Stimulated activated CD4-positive, alpha-beta T cell treated with anti-CD3 and anti-CD28 coated beads, Interleukin-15, amount 100 ng/mL, for 48 hours (primary cell): ENCODE measurements around the gene MYB.

Source experiments
- DNase-seq, 2 donors: peaks; one replicate each; pipeline ENCODE4 v3.0.0-alpha.2; 2020; ENCODE audit warnings: low read depth in 2 of 2

The MYB gene

DNA sequence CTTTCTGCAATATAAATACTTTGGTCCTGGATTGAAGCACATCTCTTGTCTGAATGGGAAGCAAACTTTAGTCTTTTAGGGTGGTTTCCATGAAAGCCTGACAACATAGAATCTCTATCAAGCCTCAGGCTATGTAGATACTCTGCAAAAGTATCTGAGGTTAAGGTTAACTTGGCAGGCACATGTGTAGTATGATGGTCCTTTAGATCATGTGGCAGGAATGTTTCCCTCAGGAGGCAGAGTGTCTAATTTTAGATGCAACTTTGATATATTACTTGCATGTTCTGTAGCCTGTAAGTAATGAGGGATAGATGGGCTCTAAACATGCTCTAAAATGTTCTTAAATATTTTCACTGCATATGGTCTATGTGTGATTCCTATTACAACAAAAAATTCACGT lies 8.2 kb downstream of the MYB start:
- DNase-seq, result no peak

DNA sequence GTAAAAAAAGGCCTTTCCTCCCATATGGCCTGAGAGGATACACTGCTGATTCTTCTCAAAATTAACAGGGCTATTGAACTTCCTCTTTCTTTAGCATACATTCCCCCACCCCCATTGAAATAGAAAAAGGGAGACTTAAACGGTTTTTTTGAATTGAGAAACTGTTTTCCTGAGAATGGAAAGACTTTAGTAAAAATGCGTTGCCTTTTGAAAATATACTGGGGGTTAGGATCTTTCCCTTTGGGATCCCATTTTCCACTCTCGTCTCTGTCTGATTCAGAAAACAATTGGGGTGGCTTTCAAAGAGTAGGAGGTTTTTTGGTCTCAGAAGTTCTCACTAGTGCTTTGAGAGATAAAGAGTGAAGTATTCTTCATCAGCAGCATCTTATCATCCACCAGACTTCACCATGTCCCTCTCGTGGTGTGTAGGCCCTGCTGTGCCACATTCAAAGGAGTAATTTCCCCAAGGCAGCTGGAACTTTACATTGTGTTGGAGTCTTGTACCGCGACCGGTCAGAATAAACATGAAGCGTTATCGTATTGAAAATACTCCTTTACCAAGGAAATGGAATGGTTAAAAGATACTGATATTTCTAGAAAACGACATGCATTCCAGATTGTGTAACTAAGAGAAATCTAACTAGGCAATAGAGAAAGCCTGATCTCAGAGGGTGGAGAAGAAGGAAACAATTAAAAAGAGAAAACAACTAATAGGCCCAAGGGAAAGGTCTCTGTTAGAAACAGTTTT lies 10.6 kb downstream of the MYB start:
- DNase-seq, result no peak

DNA sequence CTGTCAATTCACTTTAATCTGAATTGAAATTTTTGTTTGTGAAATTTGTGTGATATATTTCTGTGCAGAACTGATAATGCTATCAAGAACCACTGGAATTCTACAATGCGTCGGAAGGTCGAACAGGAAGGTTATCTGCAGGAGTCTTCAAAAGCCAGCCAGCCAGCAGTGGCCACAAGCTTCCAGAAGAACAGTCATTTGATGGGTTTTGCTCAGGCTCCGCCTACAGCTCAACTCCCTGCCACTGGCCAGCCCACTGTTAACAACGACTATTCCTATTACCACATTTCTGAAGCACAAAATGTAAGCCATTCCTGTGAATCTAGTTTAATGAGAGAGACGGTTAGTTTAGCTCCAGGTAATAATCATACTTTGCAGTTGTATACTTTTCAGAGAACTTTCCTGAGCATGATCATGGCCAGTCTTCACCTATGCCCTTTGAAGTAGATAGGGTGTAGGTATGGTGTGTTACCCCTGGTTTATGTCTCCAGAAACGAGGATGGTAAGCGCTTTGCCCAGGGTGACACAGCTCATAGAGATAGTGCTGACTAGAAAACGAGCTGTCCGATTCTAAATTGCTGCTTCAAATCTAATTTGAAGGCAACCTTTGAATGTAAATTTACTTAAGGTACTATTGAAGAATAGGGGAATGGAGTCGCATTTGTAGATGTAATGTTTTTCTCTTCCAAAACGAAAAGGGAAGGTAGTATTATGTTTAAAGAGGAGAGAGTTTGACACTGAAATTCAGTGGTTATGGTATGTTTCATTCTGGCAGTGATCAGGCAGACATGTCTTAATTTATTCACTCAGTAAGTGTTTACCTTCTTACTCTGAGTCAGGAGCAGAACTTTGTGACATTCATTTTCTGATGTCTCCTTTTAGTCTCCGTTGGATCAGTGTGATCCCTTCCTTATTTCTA lies 11.4 kb downstream of the MYB start:
- no peak for DNase-seq

DNA sequence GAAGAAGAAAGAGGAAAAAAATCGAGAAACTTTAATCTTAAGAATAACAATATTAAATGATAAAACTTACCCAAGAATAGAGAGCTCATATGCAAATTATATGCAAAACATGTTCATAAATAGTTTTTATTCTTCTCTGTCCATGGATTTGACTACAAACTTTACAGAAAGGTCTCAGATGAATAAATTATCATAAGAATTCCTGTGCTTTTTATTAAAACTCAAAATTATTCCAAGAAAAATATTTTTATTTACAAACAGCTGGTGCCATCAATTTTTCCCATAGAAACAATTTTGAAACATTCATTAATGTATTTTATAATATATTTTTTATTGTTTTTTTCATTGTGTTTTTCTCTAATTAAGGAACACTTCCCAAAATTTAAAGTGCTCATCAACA lies 12.1 kb downstream of the MYB start:
- DNase-seq, result no peak

DNA sequence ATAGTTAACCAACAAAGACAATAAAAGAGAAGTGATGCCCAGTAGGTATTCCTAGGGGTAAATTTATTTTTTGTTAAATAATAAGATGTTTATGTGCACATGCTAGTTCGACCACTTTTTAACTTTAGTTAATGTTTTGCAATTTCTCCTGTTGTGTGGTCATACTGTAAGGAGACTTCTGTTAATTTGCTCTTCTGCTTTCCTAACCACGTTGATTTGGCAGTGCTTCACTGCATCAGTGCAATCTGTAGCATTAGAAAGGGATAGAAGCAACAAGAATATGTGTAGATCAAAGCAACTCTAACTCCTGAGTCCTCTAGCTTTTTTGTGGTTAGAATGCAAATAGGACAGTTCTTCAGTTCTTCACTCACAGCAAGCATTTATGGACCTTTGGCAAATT lies 13.9 kb downstream of the MYB start:
- no peak for DNase-seq

DNA sequence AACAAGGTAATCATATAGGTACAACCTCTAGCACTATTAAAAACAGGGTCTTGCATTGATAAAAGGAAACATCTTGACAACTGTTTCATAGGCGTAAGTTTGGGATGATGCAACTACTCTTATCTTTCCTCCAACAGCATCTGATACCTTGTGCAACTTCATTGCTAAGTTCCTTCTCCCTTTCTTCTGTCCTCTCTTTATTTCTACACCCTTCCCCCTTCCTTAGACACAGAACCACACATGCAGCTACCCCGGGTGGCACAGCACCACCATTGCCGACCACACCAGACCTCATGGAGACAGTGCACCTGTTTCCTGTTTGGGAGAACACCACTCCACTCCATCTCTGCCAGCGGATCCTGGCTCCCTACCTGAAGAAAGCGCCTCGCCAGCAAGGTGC lies 14.4 kb downstream of the MYB start:
- no peak for DNase-seq

DNA sequence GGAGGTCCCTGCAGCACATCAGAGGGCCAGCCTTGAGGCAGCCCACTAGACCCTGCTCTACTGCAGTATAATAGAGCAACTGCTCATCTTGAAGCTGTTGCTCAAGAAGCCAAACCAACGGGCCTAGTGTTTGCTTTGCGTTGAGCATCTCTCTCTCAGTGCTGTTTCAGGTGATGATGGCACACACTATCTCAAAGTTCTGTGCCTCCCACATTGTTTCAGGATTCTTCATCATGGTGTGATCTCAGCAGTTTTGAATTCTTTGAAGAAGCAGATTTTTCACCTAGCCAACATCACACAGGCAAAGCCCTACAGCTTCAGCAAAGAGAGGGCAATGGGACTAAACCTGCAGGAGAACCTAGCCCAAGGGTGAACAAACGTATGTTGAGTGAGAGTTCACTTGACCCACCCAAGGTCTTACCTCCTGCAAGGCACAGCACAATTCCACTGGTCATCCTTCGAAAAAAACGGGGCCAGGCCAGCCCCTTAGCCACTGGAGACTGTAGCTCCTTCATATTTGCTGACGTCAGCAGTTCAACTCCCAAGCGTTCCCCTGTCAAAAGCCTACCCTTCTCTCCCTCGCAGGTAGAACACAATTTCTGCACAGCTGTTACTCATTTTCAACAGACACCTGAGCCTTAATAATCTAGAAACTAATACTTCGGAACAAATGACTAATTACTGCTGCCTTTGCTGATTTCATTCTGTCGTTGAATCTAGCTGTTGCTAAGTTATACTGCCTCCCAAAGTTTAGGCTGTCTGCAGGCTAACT lies 15.8 kb downstream of the MYB start:
- DNase-seq, result no peak

DNA sequence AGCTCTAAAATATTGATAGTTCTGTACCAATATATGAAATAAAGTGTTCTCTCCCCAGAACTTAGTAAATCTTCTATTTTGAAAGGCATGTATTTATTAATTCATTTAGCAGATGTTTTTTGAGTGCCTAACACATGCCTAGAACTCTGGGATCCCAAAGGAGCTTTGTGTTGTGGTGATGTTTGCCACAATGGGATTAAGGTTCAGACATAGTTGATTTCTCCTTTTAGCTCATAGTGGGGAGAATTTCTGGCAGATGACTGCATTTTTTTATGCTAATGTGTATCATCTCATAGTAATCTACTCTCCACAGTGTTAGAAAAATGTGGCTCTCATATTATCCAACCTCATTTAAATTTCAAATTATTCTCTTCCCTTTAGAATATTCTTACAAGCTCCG lies 21.7 kb downstream of the MYB start:
- no peak for DNase-seq

DNA sequence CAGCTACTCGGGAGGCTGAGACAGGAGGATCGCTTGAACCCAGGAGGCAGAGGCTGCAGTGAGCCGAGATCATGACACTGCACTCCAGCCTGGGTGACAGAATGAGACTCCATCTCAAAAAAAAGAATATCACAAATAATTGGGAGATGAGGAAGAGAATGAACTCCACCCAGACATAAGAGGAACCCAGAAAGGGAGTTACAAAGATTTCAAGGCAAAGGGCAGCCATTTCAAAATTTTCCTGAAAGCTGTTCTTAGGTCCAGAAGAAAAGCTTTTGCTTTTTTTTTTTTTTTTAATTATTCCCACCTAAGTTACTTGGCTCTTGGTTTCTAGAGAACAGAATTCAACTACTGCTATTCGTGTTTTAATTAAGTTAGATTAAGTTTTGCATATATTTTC lies 23.8 kb downstream of the MYB start:
- DNase-seq, result no peak

DNA sequence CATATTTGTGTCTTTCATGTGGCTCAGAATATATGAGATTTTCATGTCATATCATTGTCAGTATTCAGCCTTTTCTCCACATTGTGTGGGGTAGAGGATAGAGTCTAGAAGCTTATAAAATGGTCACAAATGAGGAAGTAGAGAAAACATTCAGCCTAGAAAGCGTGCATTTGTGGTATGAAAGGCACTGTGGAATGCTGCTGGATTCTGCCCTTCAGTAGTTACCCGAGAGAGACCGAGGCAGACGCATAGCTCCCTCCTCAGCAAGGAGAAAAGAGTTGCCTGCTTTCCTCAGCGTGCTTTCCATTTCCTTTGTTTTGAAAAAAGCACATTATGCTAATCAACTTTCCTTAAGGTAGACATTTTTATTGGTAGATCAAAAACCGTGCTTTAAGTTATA lies 28.7 kb downstream of the MYB start:
- DNase-seq, result no peak

DNA sequence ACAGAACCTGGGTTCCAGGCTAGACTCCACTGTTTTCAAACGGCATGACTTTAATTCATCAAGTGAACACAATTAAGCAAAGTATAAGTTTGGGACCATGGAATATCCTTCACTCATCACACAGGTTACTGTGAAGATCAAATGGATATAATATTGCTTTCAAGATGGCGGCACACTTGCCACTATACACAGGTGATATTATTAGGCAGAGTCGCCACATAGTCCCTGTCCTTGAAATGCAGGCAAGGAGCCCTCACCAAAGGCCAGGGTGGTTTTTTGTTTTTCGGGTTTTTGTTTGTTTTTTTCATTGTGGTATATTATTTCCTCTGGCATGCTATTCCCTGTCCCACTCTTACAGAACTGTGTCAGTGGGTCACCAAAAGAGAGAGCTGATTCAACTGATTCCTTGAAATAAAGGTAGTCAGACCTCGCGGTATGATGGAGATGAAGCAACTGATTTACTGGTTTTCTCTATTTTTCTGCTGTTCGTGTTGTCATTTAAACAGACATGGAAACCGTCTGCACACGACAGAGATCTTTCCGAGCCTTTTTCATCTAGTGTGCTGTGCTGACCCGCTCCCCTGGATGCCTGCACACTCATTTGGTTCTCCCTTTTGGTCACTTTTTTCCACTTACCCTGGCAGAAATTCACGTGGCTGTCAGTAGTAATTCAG lies 29.7 kb downstream of the MYB start:
- no peak for DNase-seq

DNA sequence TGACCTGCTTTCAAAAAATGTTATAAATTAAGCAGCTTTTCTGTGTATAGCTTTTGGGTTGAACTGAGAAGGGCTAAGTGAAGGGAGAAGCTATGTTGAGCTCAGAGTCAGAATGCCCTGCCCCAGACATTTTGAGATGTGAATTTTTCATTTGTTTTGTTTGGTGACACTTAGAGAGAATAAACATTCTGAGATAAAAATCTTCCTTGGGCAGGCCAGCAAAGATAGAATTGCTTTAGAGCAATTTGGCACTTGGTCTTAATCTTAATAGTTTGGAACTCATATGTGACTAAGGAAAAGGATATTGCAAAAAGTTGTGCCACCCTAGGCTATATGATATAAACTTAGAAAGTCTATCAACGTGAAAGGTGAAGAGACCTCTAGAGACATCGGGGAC lies 30.2 kb downstream of the MYB start:
- no peak for DNase-seq

DNA sequence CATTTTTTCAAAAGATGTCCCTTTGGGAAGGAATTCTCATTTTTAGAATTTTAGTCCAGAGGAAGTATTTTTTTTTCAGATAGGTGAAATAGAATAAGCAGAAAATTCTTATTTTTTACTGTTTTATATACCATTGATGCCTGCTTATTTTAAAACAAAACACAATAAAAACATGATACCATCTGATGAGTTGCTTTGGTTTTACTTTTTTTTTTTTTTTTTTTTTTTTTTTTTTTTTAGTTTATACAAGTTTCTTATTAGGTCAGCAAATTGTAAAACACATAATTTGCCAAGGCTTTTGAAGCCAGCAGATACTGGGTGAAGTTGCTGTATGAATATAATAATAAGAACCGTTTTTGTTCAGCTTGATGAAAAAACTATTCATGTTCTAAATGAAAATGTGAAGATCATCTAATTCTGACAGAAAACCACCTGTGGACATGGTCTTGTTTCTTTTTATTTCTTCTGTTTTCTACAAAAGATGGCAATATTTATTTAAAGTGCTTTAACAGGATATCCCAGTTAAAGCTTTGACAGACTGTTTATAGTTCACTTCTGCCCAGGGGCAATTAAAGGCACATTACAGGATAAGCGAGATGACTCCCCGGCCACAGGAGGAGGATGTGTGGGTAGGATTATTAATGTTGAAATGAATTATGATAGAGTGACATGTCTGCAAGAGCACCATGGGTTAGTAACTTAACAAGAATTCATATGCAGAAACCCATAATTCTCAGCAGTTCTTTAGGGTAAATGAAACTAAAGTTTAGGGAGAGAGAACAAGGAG lies 31.1 kb downstream of the MYB start:
- DNase-seq, result peak in 1 of 2 donors; percentile 14

DNA sequence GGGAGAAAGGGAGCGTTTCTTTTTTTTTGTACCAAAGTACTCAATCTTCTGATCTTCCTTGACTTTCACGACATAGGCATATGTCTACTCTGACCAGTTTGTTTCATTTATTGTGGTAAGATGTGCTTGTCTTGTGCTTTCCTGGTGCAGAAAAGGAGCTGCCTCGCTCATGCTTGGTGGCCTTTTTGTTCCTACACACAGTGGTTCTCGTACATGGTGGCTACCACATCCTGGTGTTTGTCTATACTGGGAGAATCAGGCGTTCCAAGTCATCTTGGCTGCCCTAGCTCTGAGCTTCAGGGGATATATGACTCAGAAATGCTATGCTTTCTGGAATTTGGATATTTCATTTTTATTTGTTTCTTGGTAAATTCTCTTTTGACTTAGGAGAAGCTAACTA lies 31.8 kb downstream of the MYB start:
- no peak for DNase-seq

DNA sequence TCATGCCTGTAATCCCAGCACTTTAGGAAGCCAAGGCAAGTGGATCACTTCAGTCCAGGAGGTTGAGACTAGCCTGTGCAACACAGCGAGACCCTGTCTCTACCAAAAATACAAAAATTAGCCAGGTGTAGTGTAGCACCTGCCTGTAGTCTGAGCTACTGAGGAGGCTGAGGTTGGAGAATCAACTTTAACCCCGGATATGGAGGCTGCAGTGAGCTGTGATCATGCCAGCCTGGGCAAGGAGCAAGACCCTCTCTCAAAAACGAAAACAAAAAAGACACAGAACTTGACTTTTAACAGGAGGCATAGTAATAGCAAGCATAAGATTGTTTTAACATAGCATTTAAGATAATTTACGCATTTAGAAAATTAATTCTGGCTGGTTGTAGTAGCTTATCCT lies 32.5 kb downstream of the MYB start:
- no peak for DNase-seq

DNA sequence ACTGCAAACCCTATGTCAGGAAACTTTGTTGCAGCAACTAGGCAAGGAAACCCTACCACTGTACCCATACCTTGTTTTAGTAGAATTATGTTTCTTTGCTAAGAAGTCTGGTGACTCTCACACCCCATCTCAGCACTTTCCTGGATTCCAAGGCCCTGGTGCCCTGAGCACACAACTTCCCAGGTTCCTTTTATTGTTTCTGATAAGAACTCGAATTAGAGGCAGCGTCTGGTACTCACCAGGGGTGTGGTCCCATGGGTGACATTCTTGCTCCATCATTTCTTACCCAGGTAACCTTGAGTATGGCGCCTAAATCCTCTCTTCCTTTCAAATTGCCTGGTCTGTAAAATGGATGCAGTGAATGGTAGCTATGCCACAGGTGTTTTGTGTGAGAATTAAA lies 34.1 kb downstream of the MYB start:
- DNase-seq, result no peak

DNA sequence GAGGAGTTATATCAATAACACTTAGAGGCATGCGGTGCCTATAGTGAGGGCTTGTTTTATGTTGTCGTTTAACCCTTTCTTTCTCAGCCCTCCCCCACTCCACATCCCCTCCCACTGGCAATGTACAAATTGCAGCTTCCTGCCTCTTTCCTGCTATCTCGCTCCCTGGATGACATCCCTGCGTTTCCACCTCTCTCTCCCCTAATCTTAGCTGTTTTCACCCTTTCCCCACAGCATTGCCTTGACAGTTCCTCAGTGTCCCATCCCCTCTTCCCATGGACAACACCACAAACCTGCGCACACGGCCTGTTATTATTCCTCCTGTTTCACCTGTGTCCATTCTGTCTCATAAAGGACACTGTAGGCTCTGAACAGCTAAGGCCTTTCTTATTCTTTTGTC lies 34.5 kb downstream of the MYB start:
- DNase-seq, result no peak

DNA sequence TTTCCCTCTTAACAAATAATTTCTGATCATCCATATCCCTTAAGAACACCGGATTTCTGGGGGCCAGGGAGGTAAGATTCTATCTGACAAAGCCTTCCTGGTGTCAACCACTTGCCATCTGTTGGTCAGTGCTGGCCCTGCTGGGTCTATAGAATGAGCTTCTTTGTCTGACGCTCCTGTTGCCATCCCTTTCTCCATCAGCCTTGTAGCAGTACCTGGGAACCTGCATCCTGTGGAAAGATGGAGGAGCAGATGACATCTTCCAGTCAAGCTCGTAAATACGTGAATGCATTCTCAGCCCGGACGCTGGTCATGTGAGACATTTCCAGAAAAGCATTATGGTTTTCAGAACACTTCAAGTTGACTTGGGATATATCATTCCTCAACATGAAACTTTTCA lies 36.6 kb downstream of the MYB start:
- DNase-seq, result no peak

DNA sequence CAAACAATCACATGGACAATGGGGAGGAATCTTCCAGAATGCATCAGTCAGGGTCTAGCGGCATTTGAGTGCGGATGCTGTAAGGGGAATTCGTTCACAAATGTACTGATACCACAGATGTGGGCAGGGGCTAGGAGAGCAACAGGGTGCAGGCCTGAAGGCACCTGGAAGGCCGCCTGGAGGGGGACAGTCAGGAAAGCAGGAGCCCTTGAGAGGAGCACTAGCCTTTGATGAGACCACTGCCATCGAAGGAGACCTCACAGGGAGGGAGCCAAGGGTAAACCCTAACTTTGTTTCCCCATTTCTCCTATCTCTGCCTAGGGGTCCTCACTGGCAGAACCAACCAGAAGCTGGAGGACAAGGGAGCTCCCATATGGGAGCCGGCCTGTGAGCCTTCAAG lies 38.2 kb downstream of the MYB start:
- no peak for DNase-seq

DNA sequence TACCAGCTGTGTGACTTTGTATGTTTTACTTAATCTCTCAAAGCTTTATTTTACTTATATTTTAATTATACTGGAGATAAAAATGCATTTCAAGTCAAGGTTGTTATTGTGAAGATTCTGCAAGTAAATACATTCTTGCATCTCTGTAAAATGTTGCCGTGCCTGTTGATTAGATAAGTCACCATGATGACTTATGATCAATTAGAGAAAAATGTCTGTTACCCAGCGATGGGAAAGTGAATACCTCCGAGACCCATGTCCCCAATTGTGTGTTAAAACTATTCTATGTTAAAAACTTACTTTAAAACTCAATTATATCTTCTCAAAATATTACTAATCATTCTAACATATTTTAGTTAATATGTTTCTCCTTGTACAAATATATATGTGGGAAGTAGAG lies 39.9 kb downstream of the MYB start:
- DNase-seq, result no peak

DNA sequence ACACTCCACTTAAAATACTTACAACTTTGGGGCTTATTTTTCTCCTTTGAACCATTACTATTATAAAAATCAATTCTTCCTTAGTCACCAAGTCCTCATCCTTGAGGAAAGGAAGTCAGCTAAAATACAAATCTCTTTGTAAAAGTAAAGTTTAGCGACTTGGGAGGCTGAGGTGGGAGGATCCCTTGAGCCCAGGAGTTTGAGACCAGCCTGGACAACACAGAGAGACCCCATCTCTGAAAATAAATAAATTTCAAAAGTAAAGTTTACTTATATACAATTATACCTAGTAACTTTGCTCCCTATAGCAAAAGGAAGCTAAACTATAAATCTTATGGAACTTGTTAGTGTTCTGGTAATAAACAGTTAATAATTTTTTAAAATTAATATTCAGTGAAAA lies 40.4 kb downstream of the MYB start:
- no peak for DNase-seq
